ENCODE measurements around the gene DBI.
"Not testable (repeated sequence)": the region's sequence is repeated elsewhere in the genome, so short reads cannot be mapped to it uniquely, and the experiment has no call there.

The DBI gene

DNA sequence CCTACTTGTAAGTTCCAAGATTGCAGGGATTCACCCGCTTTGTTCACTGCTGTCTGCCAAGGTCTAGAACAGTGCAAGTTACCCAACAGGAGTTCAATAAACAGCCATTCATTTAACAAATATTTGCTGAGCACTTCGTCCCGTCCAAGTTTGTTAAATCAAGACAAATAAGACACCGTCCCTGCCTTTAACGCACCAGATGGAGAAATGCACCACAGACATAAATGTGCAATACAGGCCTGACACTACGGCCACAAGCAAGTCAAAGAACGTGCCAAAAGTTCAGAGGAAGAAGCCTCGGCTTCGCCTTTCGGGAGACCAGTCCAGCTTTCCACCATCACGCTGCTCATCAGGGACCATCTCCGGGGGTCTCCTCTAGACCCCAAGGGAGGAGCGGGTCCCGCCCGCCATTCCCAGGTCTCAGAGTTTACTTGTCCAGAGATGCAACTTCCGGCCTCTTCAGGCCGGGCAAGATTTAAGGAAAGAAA, 572 bp upstream of the DBI start:
- no peak for DNase-seq

DNA sequence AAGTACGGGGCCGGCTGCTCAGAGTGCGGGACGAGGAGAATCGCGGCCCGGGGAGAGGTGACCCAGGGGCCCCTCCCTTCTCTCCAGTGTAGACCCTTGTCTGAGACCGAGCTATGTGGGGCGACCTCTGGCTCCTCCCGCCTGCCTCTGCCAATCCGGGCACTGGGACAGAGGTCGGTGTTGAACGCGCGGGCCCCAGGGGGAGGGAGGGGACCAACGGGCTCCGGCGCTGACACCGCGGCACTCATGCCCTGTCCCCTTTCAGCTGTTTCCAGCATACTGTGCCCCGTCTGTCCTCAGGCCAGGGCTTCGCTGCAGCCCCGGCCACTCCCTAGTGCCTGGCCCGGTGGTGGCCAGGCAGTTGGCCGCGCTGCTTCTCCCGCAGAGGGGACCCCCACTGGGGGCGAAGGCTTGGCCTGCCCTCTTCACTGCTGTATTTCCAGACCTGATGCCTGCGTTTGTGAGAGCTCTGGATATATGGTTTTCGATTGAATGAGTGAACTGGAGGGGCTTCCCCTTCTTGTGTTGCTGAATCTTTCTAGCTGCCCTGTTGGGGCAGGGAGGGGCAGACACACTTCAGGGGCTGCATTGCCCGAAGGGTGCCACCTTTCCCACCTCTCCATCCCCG, 809 bp downstream of the DBI start:
- DNase-seq: peak; percentile 38 to 71

DNA sequence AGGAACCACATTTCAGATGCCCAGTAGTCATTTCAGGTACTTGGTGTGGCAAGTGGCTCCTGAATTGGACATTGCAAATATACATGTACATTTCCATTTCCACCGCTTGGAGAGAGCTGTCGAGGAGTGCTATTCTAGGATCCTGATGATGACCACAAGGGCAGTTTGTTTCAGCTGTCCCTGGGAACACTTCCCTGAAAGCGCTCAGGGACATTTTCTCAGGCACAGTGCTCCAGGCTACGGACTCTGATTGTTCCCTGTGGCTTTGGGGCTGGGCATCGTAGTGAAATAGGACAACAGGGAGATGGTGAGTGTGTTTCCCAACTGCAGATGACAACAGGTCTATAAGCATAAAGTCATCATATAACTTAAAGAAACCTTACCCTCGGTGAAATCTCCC, 3.1 kb downstream of the DBI start:
- DNase-seq: no peak

DNA sequence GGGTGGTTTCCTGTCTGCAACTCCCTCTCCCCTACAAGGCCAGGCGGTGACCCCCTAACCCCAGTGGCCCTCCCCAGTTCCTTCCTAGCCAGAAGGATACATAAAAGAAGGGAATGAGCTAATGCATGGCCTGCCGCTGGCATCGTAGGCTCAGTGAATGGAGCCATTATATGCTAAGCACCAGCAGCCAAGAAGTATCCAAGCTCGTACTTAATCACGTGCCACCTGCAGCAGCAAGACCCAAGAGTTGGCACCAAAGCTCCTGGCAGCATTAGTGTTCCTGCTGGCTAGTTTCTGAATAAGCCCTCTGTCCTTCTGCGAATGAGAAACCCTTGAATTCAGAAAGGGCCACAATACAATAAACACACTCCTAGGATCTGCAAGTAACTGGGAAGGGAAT, 4.3 kb downstream of the DBI start:
- DNase-seq: peak; percentile 78 to 93

DNA sequence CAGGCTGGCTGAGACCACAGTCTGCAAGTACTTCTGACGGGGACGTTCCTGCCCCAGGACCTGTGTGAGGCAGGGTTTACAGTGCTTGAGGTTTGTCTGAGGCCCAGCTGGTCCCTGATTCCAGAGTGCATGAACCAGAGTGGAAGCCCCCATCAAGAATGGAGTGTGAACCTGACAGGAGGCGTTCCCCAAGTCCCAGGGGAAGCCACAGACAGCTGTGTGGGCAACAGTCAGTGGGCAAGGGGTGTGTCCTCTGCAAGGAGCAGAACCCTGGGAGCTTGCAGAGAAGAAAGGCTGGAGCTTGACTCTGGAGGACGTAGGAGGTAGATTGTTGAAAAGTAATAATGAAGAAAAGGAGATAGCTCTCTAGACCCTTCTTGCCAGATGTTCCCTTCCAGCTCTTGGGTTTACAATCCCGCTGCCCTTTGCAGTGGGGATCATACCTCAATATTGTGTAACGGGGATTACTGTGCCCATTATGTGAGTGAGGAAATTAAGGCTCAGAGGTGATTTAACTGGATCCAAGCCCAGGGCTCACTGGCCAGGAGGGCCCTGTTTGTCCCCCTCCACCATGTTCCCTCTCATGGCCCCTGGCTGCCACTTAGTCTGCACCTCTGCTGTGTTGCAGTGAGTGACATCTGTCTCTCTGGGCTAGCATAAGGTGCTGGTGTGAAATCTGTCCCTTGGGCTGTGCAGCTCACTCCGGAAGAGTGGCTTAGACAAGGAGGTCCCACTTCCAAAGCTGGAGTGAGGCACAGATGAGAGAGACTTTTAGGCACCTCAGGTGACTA, 6.2 kb downstream of the DBI start:
- DNase-seq: no peak

DNA sequence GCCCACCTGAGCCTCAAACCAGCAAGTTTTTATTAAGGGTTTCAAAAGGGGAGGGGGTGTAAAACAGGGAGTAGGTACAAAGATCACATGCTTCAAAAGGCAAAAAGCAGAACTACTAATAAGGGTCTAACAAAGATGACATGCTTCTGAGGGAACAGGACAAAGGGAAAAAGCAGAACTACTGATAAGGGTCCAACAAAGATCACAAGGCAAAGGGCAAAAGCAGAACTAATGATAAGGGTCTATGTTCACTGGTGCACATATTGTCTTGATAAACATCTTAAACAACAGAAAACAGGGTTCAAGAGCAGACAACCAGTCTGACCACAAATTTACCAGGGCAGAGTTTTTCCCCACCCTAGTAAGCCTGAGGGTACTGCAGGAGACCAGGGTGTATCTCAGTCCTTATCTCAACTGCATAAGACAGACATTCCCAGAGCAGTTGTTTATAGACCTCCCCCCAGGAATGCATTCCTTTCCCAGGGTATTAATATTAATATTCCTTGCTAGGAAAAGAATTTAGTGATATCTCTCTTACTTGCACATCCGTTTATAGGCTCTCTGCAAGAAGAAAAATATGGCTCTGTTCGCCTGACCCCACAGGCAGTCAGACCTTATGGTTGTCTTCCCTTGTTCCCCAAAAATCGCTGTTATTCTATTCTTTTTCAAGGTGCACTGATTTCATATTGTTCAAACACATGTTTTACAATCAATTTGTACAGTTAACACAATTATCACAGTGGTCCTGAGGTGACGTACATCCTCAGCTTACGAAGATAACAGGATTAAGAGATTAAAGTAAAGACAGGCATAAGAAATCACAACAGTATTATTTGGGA, 7.3 kb downstream of the DBI start:
- not testable (repeated sequence) for DNase-seq

DNA sequence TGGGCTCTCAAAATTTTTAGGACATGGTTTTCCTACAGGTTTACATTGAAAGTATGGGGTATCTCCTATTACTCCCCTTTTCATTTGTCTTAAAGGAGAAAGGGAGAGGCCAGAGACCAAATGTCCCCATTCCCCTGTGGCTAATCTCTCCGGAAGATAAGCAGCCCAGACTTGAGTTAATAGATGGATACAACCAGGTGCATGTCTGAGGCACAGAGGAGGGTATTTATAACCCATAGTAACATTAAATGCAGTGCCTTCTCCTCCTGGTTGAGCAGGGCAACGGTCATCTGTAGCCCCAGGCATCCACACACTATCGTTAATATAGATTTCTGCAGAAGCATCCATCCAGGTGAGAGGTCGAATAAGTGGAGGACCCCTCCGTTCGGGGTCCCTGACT, 9.6 kb downstream of the DBI start:
- not testable (repeated sequence) for DNase-seq

DNA sequence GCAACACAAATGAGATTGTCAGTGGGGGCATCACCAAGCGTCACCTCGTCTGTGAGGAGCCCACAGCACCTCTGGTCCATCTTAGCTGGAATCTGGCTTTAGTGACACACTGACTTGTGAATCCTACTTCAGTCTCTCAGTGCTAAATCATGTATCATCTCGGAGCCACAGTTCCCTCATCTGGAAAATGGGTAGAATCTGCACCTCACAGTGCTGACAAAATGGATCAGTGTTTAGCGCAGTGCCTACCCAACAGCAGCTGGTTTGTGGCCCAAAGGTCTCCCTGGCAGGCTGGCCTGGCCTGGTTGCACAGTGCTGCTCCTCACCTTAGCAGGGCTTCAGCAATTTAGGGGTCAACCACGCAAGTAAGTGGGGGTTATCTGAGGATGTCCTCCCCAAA, 10.0 kb downstream of the DBI start:
- no peak for DNase-seq

DNA sequence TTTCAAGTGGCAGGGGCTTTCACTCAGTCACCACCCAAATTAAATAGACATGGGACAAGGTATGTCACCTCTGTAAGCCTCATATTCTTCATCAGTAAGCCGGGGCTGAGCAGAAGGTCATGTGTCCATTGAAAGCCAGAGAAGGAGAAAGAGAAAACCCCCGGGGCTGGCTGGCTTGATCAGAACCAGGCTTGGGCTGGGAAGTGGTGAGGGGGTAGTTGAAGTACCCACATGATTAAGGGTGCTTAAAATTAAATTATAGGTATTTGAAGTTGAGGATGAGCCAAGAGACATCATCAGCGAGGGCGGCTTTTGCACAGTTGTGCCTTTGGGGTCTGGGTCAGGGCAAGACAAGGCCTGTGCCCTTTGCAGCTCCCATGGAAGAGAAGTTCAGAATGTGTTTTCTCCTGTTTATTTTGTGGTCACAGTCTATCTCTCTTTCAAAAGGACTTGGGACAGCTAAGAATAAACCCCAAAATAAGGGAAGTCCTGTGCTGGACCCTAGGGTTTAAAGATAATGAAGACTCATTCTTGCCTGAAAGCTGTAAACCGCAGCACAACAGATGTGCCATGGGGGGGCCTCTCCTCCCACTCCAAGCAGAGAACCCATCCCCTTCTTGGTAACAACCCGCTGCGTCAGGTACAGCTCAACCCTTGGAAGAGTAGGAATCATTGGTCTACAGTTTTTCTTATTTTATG, 10.7 kb downstream of the DBI start:
- no peak for DNase-seq

DNA sequence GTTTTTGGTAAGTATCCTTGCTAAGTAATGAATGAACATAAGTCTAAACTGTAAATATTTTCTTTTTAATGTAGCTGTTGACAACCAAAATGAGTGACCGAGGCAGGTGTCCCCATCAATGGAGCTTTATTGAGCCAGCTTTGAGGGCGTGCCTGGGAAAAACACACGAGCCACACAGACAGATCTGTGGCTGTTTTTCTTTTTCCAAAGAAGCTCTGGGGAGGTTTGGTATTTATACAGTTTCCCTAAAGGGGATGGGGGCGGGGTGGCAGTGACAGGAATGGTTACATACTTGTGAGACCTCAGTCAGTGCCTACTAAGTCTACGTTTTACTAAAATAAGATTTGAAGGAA, 11.2 kb downstream of the DBI start:
- no peak for DNase-seq

DNA sequence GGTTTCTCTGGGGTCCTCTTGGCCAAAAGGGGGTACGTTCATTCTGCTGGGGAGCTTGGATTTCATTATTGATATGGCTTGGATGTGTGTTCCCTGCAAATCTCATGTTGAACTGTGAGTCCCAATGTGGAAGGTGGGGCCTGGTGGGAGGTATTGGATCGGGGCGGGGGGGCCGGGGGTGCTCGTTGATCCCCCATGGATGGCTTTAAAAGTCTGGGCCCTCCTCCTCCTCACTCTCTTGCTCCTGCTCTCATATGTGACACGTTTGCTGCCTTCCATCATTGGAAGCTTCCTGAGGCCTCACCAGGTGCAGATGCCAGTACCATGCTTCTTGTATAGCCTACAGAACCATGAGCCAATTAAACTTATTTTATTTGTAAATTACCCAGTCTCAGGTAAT, 11.8 kb downstream of the DBI start:
- no peak for DNase-seq

DNA sequence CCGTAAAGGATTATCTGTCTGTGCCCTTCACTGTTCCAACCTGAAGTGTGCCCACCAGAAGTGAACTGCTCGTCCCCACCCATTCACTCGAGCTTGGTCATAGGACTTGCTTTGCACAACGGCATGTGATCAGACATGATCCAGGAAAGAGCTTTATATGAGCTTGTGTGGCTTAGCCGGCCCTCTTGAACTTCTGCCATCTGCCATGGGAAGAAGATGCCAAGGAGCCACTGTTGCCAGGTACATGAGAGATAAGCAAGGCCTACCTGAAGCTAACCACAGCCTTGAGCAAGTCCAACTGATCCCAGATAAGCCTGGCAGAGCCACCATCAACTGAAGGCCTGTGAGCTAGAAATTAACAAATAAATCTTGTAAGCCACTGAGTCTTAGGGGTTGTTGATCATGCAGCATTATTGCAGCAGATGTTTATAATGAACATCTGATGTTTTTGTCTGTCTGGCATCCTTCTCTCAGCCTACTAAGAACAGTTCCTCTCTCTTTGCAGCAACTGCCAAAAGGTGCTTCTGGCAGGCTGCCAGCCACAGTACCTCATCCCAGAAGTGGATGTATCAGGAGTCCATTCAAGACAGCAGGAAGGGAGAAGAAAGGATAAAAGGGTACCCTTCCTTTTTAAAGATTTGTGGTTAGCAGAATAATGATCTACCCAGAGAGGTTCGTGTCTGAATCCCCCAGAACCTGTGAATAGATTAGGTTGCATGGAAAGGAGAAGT, 16.8 kb downstream of the DBI start:
- no peak for DNase-seq

DNA sequence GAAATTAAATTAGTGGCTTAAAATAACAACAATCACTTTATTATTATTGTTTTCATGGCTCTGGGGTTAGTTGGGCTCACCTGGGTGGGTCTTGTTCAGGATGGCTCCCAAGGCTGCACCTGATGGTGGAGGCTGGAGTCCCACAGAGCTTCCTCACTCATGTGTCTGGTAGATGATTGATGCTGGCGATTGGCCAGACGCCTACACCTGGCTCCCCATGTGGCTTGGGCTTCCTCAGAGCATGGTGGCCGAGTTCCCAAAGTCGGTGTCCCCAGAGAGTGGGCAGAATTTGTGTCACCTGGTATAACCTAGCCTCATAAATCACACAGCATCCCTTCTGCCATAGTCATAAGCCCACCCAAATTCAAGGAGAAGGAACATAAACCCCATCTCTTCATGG, 18.2 kb downstream of the DBI start:
- DNase-seq: no peak

DNA sequence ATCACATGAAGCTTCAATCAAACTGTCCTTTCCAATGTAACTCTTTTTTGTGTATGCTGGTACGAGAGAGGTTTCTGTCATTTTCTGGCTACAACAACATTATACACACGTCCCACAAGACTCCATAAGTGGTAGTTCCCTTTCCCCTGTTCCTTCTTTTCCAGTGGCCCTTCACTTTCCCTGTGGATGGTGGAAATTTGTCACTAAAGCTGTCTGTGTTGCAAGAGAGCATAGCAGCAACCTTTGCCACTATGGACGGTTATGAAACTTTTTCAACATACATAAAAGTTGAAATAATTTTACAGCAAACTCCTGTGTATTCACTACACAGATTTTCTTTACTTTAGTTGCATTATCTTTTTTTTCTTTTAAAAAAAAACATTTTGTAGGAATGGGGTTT, 18.7 kb downstream of the DBI start:
- no peak for DNase-seq

DNA sequence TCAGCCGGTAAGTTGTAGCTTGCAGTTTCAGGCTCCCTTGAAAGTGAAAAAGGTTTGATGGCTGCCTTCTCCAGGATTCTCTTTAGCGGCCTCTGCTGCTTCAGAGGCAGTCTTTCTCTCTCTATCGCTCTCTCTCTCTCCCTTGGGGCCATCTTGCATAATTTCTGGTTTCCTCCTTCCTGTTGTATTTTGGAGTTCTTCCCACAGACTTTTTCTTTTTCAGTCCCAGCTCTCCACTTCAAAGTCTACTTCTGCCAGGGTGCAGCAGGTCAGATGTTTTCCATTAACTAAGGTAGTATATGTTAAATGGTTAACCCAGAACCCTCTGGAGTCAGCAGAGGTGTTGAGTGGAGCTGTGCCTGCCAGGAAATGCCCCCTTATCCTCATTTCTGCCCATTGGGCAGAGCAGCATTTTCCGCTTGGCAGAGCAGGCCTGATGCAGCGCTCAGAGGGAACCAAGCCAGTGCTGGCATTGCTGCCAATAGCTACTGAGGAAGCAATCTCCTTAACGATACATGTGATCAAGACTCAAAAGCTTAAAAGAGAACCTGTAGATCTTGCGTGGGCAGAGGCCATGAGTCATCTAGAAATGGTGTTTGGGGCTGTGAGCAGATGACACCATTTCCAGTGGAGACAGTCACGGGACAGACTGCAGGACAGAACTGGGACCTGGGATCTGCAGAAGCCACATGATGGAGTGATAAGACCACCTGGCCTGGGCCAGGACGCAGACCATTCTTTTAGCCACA, 20.8 kb downstream of the DBI start:
- DNase-seq: peak; percentile 54 to 57

DNA sequence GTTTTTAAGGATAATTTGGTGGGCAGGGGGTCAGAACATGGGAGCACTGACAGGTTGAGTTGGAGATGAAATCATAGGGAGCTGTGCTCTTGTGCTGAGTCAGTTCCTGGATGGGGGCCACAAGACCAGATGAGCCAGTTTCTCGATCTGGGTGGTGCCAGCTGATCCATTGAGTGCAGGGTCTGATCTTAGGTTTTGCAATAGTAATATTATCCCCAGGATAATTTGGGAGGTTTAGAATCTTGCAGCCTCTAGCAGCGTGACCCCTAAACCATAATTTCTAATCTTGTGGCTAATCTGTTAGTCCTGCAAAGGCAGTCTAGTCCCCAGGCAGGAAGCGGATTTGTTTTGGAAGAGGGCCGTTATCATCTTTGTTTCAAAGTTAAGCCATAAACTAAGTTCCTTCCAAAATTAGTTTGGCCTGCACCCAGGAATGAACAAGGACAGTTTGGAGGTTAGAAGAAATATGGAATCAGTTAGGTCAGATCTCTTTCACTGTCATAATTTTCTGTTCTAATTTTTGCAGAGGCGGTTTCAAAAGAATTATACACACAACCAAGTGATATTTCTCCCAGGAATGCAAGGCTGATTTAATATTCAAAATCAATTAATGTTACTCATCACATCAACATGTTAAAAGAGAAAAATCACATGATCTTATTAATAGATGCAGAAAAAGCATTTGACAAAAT, 23.0 kb downstream of the DBI start:
- DNase-seq: no peak

DNA sequence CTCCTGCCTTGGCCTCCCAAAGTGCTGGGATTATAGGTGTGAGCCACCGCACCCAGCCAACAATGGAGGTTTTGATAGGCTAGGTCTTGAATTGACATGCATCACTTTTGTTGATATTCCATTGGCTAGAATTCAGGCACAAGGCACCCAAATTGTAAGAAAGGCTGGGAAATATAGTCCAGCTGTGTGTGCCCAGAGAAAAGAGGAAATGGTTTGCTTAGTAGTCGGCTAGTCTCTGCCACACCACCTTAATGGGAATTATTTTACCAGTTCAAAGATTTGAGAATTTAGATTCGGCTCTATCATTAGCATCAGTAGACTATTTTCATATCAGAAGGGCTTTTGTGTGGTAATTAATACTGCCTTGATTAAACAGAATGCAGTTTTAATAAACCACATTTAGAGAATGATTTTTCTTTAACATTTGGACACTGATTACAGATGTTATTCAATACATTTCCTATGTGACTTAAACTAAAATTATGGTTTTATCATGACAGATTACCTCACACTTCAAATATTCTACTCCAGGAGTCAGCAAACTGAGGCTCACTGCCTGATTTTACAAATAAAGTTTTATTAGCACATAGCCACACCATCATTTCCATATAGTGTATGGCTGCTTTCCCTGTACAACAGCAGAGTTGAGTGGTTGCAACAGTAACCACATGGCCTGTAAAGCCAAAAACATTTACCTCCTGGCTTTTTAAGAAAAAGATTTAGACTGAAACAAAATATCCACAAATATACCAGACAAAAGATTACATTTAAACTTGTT, 27.4 kb downstream of the DBI start:
- DNase-seq: no peak

DNA sequence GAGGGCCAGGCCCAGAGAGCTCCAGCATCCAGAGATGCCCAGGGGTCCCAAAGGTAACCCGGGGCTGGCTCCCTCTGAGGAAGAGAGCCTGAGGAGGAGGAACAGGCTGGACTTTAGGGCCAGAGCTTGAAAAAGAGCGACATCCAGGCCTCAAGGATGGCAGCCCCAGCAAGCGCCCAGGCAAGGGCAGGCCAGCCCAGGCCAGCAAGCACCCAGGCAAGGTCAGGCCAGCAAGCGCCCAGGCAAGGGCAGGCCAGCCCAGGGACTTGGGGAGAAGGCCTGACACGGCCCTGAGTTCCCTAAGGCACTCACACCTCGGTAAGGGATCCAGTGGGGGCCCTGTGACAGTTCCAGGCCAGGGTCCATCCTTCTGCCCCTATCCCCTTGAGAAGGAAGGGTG, 30.4 kb downstream of the DBI start:
- DNase-seq: no peak

DNA sequence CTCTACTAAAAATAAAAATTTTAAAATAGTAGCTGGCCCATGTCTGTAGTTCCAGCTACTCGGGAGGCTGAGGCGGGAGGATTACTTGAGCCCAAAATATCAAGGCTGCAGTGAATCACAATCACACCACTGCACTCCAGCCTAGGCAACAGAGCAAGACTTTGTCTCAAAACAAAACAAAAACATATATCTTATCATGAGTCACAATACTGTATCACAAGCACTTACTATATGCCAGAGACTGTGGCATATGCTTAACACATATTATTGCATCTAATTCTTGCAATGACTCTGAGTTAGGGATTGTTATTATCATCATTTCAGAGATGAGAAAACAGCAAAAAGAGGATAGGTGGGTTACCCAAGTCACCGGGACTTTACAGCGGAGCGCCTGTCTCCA, 35.3 kb downstream of the DBI start:
- DNase-seq: no peak

Measured in hippocampal formation (tissue), 2 donors.